HFF-Myc (cell line): ENCODE measurements around the gene C1orf159.

Experiments used
- DNase-seq: peaks from one replicate; pipeline ENCODE4 v3.0.0-alpha.2; 2011; ENCODE audit warnings: low read depth; ENCODE audit errors: extremely low read depth
- H3K4me3 ChIP-seq: replicated peaks from 2 replicates; pipeline ENCODE4 v1.5.1; 2011; ENCODE audit warnings: low read depth, mild to moderate bottlenecking, control low read depth, low read length
- TF ChIP-seq, protein P1 (sequence below): IDR thresholded peaks from 2 replicates; pipeline ENCODE4 v1.5.1; 2012; ENCODE audit warnings: mild to moderate bottlenecking, low read depth, low read length, control low read depth; ENCODE audit errors: missing control alignments

The C1orf159 gene

GRCh38 chr1:1075148-1075935 is 40.5 kb downstream of the C1orf159 start:
- H3K4me3 ChIP-seq, result no peak overlapping the region
- TF ChIP-seq, protein P1, sequence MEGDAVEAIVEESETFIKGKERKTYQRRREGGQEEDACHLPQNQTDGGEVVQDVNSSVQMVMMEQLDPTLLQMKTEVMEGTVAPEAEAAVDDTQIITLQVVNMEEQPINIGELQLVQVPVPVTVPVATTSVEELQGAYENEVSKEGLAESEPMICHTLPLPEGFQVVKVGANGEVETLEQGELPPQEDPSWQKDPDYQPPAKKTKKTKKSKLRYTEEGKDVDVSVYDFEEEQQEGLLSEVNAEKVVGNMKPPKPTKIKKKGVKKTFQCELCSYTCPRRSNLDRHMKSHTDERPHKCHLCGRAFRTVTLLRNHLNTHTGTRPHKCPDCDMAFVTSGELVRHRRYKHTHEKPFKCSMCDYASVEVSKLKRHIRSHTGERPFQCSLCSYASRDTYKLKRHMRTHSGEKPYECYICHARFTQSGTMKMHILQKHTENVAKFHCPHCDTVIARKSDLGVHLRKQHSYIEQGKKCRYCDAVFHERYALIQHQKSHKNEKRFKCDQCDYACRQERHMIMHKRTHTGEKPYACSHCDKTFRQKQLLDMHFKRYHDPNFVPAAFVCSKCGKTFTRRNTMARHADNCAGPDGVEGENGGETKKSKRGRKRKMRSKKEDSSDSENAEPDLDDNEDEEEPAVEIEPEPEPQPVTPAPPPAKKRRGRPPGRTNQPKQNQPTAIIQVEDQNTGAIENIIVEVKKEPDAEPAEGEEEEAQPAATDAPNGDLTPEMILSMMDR, result no peak
- no peak for DNase-seq

DNA sequence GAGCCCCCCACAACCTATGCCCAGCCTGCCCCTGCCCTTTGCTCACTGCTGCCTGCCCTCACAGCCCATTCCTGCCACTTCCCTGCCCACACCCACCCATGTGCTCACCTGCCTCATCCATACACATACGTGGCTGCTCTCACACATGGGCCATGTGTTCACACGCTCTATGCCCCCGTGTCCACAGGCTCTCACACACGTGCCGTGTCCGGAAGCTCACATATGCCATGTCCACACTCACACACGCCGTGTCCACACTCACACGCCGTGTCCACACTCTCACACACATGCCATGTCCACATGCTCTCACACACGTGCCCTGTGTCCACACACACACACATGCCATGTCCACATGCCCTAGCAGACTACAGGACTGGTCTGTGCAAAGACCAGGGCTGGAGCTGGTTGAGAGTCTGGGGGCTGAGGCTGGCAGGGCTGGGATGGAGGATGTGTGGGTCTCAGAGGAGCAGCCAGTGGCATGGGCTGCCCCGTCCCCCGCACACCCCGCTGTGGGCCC is 41.2 kb downstream of the C1orf159 start:
- no peak overlapping the region for H3K4me3 ChIP-seq
- TF ChIP-seq, protein P1, result no peak
- no peak for DNase-seq

DNA sequence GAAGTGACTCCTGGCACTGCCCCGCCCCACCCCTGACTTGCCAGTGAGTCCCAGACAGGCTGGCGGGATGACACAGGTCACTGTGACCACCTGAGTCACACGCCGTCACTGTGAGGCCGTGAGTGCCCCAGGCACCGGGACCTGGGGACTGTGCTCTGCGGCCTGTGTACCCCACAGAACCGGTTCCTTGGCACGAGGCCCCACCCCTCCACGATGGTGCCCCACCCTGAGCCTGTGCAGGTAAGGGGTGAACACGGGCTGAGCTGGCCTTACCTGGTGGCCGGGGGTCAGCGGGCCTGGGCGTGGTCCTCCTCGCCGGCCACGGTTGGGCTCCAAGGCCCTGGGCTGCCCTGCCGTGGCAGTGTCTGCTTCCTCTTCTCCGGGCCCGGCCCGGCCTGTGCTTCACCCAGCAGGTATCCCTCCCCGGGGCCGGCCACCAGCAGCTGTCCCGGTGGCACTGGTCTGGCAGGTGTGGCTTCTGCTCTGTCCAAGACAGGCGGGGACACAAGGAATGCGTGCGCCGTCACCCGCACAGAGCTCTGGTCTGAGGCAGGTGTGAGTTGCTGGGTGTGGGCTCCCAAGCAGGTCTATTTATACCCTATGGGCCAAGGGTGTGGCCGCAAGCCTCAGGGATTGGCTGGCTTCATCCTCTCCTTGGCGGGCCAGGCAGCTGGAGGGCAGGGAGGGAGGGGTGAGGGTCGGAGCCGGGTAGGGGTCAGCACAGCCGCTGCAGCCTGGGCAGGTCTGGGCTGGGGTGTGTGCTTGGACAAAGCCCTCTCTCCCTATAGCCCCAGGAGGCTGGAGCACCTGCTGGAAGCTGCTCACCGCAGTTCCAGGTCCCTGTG is 41.9 kb downstream of the C1orf159 start, which contains the start of gene RNF223:
Gene RNF223 (minus strand): TSS at position 564 of the 845 bp plus-strand sequence. CDS start 1,740 bp downstream, outside the sequence.
- TF ChIP-seq, protein P1, result no peak
- DNase-seq, result no peak
- H3K4me3 ChIP-seq, result no peak within 1 kb of the TSS

DNA sequence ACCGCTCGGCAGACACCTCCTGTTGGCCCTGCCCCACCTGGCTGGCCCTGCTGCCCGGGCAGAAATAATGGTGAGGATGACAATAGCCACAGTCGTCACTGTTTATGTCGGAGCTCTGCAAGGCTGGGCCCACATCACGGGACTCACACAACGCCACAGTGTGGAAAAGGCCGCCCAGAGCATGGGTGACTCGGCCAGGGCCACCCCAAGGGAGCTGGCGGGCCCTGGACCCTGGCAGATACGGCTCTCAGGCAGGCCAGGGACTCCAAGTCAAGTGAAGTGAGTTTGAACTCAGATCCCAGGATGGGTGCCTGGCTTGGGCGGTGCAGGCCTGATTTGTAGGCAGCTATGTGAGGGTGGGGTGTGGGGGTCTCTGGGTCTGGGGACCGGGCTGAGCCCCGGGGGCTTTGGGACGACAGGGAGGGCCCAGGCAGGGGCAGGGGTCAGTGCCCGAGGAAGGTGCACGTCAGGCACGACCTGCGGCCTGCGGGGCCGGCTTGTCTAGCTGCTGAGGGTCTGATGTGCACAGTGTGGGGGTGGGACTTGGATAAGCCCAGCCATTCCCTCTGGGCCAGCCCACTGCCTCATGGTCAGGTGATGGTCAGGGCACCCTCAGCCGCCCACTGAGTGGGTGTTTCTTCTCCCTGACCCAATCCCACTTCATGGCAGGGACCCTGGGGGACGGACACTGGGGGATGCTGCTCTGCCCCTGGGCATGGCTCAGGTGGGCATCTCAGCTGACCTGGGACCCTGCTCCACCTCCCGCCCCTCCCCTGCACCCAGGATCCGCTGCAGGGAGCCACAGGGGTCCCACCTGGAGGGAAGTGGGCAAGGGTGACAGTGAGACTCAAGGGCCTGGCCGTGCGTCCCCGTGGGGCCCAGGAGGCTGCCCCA is 42.8 kb downstream of the C1orf159 start:
- no peak overlapping the region for H3K4me3 ChIP-seq
- no peak for DNase-seq
- TF ChIP-seq, protein P1, result no peak

- DNase-seq, result no peak
- TF ChIP-seq, protein P1, result no peak
- H3K4me3 ChIP-seq, result no peak overlapping the region
These were observed 43.5 kb downstream of the C1orf159 start for GRCh38 chr1:1072299-1072848.
